Epidermal melanocyte (primary cell): ENCODE results near the gene L3MBTL4.
"Not testable (repeated sequence)": the region's sequence is repeated elsewhere in the genome, so short reads cannot be mapped to it uniquely, and the experiment has no call there.

Source experiments
- DNase-seq: peaks from one replicate; pipeline ENCODE4 v3.0.0; 2011; ENCODE audit warnings: low spot score; ENCODE audit not compliant: insufficient read length

The L3MBTL4 gene

DNA sequence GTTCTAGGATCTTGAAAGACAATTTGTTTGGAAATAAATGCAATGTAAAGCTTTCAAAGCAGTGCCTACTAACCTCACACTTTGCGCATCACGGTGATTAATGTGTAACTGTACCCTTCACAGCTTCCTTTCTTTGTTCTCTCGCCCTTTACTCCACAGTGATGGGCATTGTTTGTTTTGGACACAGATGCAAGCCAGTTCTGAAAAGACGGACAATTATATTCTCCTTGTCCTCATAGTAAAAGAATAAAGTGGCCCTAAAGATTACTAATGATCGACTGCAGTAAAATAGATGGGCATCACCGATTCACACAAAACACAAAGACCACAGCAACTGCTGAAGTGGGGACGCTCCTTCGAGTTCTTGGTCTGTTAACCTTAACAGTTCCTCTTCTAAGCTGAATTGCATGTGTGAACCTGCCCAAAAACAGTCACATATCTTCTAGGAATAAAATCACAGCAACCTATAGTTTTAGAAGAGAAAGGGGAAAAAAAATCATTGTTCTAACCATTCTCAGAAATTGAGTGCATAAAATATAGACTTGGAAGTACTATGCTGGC is 7.7 kb downstream of the L3MBTL4 start:
- no peak for DNase-seq

DNA sequence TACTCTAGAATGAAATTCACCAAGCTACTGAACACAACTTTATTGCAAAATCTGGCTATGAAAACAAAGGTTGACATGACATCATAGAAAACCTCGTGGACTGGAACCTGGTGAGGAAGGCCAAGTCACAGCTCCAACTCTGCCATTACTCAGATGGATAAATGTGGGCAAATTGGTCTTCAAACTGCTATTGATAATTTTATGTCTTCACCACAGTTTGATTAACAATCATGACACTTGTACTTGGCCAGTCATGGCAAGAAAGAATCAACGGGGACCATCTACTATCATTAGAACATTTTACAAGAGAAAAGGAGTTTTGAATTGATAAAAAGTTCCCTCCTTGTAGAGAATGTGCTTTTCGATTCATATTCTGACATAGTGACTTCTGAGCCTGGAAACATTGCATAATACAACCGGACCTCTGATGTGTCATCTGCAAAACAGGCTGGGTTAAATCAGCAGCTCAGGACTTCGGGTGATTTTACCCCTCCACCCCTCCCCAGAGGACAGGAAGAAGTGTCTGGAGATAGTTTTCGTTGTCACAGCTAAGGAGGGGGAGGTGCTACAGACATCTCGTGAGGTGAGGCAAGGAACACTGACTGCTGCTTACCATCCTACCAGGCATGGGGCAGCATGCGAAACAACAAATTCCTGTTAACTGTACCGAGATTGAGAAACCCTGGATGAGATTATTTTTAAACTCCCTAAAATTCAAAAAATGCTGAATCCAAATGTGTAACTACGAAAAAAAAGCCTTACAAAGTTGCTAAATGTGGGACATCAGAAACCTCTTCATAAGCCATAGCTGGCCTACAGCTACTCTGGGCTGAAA is 8.4 kb downstream of the L3MBTL4 start:
- DNase-seq, result no peak

DNA sequence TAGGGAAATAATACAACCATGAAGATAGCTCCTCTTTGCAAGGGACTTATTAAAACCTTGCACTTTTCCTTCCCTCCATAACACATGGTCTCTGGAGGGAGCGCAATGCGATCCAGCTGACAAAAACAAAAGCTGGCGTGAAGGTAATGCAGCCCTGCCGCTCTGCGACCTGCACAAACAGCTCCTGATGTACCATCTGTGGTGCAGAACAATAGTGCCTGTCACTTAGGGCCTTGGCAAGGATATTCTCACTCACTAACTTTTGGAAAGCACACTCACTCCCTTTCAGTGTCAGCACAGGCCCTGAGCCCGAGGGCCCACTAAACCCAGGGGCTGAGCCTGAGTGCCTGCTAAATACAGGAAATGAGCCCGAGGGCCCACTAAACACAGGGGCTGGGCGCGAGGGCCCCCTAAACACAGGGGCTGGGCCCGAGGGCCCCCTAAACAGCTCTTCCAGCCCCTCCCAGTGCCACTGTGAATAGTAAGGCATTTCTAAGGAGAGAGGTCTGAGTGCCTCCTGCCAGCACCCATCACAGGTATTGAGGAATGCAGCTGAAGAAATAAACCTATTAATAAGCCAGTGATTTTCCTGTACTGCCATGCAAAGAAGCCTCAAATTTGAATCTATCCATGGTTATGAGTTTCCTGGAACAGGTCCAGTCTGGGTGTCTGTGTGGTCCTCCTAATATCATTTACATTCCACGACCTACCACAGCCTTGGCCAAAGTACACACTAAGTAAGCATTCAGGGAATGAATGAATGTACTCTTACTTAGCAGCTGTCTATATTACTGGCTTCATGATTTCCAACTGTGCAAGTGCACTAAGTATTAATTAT is 9.3 kb downstream of the L3MBTL4 start:
- DNase-seq, result no peak

DNA sequence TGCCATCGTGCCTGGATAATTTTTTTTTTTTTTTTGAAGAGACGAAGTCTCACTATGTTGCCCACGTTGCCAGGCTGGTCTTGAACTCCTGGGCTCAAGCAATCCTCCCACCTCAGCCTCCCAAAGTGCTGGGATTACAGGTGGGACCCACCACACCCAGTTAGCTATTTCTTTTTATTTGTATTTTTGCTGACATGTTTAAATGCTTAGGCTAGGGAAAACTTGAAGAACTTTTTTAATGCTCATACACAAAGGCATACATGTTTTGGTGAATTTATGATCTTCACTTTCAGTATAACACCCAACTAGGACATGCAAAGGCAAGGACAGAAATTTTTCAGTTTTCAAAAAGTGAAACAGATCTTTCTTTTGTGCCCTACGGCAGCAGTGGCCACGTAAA is 9.9 kb downstream of the L3MBTL4 start:
- no peak for DNase-seq

DNA sequence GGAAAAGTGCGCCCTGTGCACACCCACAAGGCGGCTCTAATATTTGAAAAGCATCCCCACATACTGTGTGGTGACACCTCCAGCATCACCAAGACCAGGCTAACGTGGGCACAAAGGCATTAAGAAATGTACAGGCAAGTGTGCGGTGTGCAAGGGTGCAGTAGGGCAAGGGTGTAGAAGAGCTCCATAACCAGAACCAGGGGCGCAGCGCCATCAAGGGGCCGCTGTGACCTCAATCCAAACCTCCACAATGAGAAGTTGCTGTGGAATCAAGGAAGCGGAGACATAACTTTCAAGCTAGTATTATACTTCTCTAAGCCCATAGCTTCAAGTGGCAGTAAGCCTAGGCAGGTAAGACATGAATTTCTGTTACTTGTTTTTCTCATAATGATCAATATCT is 13.0 kb downstream of the L3MBTL4 start:
- DNase-seq, result no peak

DNA sequence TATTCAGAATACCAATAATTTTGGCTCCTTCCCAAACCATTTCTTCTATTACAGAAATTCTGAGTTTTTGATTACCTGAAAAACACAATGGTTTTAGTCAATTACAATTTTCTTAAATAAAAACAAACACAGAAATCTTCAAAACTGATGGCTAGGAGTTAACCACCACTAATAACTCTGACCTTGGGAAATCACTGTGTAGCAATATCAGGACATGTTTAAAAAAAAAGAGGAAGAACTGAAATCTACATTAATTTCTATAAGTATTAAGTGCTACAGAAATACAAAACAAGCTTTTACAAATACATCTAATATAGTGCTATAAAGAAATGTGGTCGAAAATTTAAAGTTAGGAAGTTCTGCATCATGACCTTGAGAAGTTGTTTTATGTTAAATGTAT is 14.9 kb downstream of the L3MBTL4 start:
- DNase-seq, result no peak

DNA sequence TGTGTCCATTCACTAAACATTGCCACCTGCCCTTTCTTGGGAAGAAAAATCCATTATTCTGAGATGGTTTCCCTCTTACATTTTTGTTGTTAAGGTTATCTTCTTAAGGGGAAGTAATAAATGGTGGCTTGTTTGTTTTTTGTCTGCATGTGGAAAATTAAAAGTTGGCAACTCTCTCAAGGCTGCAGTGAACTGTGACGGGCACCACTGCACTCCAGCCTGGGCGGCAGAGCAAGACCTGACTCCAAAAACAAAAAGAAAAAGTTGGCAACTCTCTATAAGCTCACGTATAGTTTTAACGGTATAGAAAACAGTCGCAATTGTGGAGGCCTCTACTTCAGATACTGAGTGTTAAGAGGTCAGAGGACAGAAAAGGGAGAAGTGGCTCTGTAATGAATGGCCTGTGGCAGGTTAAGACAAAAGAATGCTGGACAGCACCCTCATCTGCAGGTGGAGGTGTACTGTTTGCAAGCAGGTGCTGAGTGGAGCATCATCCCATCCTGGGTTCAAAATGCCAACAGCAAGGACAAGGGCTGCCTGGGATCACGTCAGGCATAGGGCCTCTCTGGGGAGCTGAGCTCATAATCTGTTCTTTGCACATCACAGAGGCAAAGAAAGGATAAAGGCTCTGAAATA is 16.7 kb downstream of the L3MBTL4 start:
- no peak for DNase-seq

DNA sequence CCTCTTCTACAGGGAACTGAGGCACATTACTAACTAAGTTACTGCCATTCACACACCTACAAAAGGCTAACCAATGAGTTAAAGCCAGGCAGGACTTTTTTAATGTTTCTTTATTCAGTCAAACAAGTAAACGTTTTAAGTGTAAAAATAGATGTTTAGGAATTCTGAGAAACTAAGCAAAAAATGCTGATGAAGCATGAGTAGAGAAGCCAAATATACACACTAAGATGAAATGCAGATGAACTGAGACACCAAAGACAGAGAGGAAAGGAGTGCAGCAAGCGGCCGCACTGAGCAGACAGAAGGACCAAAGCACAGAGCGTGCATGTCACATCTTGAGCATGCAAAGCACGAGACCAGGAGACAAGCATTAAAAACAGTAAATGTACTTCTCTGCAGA is 17.9 kb downstream of the L3MBTL4 start:
- DNase-seq, result no peak

DNA sequence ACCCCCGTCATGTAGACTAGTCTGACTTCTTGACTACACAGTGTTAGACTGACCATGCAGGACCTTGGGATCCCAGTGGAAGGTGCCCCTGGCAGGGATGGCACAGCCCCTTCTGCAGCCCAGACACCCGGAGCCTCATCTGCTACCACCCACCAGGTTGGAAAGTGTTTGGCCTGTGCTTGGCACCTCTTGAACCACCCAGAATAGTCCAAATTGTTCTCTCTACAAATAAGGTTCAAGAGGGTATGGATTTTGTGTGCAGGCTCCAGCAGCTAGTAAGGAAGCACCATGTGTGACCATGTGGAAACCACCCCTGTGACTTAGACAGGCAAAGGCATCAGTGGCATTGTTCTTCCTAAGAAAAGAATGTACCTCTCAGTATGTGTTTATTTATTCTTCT is 18.4 kb downstream of the L3MBTL4 start:
- no peak for DNase-seq

DNA sequence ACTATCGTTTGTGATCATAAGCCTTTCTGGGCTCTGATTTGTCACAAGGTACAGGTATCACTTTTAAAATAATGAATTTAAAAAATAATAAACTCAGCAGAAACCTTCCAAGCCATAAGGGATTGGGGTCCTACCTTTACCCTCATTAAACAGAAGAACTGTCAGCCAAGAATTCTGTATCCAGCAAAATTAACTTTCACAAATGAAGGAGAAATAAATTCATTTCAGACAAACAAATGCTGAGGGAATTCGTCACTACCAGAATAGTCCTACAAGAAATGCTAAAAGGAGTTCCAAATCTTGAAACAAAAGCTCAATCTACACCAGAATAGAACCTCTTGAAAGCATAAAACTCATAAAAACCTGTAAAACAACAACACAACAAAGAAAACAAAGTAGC is 25.7 kb downstream of the L3MBTL4 start:
- no peak for DNase-seq

DNA sequence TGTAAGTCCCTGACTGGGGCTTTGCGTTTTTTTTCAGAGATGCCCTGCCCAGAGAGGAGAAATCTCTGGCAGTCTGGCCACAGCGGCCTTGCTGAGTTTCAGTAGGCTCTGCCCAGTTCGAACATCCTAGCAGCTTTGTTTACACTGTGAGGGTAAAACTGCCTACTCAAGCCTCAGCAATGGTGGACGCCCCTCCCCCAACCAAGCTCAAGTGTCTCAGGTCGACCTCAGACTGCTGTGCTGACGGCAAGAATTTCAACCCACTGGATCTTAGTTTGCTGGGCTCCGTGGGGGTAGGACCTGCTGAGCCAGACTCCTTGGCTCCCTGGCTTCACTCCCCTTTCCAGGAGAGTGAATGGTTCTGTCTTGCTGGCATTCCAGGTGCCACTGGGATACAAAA is 31.7 kb downstream of the L3MBTL4 start:
- no peak for DNase-seq

DNA sequence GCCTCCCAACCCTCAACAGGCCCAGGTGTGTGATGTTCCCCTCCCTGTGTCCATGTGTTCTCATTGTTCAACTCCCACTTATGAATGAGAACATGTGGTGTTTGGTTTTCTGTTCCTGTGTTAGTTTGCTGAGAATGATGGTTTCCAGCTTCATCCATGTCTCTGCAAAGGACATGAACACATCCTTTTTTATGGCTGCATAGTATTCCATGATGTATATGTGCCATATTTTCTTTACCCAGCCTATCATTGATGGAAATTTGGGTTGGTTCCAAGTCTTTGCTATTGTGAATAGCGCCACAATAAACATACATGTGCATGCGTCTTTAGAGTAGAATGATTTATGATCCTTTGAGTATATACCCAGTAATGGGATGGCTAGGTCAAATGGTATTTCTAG is 37.2 kb downstream of the L3MBTL4 start:
- not testable (repeated sequence) for DNase-seq

DNA sequence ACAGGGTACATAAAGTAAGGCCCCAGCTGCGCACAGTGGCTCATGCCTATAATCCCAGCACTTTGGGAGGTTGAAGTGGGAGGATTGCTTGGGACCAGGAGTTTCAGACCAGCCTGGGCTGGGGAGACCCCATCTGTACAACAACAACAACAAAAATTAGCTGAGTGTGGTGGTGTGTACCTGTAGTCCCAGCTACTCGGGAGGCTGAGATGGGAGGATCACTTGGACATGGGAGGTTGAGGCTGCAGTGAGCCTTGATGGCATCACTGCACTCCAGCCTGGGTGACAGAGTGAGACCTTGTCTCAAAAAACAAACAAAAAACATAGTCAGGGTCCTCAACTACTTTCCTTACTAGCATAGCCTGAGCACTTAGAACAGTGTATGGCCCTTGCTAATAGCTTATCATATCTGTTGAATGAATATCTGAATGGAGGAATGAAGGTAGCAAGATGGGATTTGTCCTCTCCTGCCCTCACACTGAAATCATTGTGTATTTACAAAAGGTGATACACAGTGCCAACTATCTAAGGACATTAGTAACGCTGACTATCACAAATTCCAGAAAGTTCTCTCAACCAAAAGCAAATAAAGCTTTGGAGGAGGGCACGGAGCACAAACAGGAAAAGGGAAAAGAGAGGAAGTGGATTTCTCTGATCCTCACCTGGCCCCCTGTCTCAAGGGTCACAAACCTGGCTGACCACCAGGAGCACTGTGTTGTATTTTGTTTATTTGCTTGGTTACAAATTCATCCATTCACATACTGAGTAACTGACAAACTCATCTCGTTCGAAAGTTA is 38.1 kb downstream of the L3MBTL4 start:
- no peak for DNase-seq

DNA sequence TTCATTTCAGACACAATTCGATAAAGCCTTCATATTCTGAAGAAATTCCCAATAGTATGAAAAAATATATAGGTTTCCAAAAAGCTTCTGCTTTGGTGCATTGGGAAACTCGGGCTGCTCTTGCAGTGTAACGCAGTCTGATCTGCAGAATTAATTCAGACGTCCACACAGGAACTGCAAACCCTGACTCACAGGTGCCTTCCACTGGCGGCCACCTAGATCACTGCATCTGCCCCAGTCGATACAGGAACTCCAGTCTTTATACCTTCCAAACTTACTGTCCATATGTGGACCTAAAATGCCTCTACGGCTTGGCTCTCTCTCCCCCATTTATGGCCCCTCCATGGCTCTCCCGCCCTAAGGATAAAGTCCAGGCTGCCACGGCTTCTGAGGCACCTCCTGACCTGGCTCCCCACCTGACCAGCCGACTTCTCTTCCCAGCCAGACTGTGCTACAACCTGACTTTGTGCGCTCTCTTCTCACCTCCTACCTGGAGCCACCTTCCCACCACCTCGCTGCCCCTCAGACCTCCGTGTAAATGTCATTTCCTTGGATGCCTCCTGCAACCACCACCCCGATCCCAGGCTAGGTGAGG is 39.7 kb downstream of the L3MBTL4 start:
- DNase-seq, result no peak

DNA sequence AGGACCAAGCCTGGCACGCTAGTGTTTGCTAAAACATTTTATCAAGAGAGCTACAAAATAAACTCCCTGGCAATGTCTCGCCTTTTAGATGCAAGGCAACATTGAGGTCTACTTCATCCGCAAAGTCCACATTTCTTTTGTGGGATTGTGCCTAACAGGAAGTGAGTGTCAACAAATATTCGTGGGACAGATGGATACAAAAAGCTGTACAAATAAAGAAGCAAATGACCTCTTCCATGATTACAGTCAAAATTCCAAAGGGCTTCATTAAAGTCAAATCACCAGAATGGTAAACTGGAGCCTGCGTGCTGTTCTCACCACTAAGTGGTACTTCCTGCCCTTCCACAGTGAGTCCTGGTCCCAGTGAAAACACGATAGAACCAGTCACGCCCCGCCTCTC is 40.4 kb downstream of the L3MBTL4 start:
- no peak for DNase-seq

DNA sequence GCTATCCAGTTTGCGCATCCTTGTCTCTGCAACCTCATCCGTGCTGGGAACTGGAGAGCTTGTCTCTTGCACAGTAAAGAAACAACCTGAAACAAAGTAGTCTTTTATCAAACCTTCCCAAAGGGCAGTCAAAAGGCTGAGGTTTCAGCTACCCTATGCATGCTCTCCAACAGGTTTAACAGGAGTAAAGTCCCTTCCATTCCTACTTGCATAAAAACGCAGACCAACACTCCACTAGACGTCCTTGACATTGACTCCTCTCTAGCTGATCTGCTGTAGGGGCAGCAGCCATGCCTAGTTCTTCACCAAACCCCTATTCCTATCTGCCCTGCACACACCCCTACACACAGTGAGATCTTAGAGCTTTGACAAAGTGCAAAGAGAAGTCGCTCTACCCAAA is 41.5 kb downstream of the L3MBTL4 start:
- no peak for DNase-seq

DNA sequence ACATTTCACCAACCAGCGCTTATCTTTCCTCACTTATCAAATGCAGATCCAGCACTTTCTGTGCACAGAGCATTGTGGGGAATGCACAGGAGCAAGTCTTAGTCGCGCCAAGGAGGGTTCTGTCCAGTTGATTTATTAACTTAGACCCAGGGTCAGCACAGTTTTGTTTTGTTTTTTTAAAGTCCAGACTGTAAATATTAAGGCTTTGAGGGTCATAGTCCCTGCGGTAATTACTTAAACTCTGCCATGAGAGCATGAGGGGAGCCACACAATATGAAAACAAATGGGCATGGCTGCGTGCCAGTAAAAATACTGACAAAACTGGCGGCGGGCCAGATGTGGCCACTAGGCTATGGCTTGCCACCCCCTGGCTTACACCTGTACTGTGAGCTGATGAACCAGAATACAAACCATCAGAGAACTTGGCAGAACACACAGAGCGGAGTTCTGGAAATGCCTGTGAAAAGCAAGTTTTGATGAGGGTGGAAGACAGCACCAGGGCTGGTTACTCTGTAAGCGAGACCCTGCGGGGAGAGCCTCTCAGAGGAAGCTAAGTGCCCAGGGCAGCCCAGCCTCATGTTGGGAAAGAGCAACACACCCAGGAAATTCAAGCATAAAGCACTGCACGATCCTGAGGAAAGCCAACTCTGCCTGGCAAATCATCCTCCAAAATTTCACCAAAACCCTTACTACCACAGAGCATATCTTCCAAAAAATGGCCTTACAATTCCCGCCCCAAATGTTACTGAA is 43.6 kb downstream of the L3MBTL4 start:
- DNase-seq, result no peak

DNA sequence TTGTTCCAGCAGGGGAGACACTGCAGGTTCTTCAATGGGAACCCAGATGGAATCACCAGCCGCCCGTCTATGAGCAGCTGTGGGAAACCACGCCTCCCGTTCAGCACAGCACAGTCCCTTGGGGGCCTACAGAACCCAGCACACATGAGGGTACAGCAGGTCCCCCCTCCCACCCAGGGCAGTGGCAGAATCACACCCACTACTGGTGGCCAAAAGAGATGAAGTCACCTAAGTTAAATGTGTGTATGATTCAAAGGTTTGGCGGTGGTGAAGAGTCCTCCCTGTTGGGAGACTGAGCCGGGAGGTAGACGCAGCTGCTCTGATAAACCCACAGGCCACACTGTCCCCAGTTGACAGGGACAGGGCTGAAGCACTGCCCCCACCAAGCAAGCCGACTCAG is 44.3 kb downstream of the L3MBTL4 start:
- no peak for DNase-seq

DNA sequence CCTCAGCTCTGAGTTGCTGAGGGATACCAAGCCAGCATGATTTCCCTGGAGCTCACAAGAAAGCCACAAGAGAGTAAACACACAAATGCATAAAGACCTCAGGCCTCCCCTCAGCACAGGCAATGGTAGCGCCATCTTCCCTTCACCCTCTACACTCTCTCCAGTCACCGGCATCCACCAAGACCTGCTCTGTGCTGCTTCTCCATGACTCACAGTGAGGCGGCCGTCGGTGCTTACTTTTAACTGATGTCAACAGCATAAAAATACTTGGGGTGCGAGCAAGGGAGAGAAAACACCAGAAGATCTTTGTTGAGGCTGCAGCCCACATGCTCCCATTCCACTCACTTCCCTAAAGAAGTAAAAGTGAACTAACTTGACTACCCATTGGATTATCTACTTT is 46.7 kb downstream of the L3MBTL4 start:
- DNase-seq, result no peak

DNA sequence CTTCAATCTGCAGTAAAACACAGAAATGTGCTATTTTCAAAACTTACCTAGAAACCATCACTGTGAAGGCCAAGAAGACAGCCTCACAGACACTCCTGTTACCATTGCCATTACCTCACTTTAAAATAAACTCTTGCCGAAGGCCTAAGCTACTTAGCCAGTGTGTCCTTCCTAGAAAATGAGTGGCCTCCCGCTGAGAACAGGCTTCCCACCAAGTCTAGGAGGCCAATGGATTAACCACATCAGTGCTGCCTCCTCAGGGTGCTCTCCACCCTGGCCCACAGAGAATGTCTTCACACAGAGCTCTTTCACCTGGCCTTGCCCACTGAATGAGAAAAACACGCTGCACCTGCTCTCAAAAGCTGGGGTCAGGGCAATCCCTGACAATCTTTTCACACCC is 47.5 kb downstream of the L3MBTL4 start:
- DNase-seq, result no peak
